Activated CD4-positive, alpha-beta T cell treated with anti-CD3 and anti-CD28 coated beads, Interleukin-2, amount 50 U/mL, for 1 hour (primary cell): ENCODE data around the gene USP3.
"Not testable (repeated sequence)": the region's sequence is repeated elsewhere in the genome, so short reads cannot be mapped to it uniquely, and the experiment has no call there.

ENCODE experiments used
- DNase-seq: peaks from one replicate; pipeline ENCODE4 v3.0.0-alpha.2; 2020

The USP3 gene

DNA sequence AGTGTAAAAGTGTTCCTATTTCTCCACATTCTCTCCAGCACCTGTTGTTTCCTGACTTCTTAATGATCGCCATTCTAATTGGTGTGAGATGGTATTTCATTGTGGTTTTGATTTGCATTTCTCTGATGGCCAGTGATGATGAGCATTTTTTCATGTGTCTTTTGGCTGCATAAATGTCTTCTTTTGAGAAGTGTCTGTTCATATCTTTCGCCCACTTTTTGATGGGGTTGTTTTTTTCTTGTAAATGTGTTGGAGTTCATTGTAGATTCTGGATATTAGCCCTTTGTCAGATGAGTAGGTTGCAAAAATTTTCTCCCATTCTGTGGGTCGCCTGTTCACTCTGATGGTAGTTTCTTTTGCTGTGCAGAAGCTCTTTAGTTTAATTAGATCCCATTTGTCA is 113.2 kb downstream of the USP3 start:
- DNase-seq: not testable (repeated sequence)

DNA sequence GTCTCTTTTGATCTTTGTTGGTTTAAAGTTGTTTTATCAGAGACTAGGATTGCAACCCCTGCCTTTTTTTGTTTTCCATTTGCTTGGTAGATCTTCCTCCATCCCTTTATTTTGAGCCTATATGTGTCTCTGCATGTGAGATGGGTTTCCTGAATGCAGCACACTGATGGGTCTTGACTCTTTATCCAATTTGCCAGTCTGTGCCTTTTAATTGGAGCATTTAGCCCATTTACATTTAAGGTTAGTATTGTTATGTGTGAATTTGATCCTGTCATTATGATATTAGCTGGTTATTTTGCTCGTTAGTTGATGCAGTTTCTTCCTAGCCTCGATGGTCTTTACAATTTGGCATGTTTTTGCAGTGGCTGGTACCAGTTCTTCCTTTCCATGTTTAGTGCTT is 116.4 kb downstream of the USP3 start:
- not testable (repeated sequence) for DNase-seq

DNA sequence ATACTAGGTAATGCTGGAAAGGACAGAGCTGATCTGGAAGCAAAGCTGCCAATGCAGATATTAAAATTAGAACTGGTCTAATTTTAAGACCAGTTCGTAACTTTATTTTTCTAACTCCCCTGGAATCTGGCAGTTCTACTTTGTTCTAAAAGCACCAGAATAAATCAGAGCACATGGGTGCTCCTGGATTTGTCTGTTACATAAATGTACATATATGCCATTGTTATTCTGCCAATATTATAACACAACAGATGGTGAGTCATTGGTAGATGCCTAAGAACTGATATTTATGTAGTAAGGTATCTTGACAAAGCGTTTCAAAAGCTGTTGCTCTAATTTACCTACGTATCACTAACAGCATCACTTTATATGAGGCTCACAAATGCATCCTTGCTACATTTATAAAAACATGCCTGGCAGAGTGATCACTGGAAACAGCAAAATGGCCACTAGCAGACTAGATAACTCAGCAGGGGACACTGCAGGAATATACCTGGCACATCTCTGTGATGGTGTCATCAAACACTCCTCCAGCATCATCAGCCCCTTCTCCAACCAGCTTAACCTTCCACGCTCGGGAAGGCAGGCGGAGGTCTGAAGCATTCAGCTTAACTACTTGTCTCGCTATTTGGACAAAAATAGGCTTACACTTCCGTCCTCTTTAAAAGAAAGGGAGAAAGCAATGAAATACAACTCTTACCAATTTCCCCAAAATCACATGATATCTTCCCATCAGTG is 119.0 kb downstream of the USP3 start:
- DNase-seq: no peak

DNA sequence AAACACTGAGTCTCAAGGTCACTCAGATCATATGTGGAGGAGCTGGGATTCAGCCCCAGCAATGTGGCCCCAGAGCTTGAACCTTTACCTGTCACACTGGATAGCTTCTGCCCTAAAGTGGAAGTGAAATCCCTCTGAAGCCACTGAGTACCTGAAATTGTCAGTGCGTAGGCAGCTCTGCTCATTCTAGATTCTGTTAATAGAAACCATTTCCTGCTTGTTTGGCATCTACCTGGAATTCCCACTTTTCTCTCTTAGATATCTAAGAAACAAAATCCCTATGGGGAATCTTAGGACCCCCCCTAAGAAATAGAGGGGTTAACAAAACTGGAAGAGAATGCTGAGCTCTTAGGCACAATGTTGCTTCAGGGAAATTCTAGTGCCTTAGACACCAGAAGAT is 122.6 kb downstream of the USP3 start:
- no peak for DNase-seq

DNA sequence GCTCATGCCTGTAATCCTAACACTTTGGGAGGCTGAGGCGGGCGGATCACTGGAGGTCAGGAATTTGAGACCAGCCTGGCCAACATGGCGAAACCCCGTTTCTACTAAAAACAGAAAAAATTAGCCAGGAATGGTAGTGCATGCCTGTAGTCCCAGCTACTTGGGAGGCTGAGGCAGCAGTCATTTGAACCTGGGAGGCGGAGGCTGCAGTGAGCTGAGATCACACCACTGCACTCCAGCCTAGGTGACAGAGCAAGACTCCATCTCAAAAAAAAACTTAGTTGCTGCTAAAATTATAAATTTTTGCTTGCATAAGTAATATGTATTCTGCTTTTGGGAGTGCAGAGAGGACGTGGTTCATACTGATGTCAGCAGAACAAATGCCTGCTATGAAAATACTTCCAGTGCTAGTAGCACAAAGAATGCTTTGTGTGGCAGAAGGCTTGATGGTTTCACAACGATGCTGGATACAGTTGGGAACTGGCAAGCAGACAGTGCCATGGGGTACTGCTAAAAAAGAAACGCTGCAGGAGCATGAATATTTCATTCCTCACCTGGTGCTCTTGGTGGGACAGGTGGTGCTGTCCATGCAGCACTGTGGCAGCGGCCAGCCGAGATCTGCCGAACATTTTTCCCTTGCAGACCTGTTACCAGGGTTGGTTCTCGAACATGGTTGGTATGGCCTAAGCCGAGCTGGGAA is 123.9 kb downstream of the USP3 start:
- no peak for DNase-seq

DNA sequence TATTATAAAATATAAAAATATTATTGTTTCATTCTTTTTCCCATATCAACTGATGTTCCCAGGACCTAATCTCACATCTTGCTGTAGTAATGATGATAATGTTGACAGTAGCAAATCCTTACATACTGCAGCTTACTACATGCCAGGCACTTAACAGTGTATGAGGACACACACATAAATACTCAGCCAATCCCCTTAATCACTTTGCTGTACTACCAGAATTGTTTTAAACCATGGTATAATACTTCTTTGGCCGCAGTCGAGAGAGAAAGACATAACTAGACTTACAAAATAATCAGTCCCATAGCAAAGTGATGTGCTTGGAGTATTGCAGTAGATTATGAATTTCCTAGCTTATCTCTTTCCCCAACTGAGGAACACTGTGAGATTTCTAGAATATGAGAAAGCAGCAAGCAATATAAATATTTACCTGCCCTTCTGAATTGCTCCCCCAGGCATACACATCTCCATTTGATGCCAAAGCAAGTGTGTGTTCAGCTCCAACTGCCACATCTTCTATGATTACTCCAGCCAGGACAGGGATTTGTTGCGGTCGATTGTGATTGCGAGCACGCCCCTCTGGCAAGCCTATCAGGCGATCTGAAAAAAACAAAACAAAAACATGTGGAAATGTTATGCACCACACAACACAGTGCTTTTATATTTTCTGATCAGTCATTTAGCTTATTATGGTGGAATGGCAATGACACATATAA is 125.8 kb downstream of the USP3 start:
- DNase-seq: no peak

DNA sequence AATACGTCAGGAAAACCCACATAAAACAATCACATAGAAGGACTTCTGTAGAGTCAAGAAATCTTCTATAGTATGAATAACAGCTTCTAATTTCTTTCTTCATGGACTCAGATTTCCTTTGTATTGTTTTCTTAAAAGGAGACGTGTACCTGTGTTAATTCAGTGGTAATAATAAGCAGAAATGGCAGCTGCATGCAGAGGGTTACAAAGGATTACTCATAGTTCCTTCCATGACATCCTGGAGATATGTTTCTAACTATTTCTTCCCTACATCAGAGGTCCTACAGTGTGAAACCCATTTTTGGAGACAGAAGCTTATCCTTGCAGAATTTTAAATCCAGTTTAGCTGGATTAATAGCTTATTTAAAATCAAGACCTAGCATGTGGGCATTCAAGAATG is 128.9 kb downstream of the USP3 start:
- DNase-seq: no peak

DNA sequence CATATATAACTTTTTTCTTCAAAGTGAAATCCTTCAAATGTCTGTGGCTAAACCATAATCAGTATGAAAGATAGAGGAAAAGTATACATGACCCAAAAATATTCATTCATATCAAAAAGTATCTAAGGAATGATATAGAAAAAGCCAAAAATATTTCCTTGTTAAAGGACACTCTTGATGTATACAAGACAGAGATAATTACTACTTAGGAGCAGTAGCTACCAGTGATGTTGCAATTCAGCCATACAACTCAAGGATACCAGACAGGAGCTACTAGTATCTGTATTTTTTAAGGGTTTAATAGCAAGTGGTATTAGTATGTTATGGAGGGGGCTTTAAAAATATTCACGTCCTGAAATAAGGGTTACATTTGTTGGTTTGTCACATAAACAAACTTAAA is 129.8 kb downstream of the USP3 start:
- no peak for DNase-seq

DNA sequence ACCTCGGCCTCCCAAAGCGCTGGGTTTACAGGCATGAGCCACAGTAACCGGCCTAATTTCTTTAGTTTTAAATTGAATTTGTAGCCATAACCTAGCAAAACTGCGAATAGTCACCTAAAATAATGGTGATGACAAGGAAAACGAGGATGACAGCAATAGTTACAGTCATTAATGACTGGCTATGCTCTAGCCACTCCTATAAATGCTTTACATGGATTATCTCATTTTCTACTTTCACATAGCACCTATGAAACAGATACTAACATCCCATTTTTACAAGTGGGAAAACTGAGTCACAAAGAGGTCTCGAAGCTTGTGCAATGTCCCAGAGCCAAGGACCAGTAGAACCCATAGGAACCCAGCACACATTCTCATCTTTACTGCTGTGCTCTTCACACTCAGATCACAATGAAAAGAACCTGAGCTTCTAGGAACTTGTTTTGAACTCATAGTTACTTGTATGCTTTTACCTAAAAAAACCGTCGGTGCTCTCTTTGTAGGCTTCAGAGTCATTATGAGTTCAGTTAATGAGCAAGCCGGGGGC is 132.2 kb downstream of the USP3 start:
- no peak for DNase-seq

DNA sequence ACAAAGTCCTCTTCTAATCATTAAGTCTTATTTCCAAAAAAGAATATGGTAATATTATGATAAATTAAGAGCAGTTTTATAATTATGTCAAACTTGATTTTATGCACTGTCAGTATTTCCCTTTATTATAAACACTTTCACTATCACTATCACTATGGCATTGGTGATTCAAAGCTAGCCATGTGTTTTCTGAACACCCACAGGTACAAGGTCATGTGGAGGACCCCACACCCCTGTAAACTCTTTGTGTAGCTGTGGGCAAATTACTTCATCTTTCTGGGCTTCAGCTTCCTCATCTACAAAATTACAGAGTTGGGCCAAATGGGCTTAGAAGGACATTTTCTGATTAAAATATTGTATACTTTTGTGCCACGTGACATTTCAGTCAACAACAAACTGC is 134.4 kb downstream of the USP3 start:
- no peak for DNase-seq

DNA sequence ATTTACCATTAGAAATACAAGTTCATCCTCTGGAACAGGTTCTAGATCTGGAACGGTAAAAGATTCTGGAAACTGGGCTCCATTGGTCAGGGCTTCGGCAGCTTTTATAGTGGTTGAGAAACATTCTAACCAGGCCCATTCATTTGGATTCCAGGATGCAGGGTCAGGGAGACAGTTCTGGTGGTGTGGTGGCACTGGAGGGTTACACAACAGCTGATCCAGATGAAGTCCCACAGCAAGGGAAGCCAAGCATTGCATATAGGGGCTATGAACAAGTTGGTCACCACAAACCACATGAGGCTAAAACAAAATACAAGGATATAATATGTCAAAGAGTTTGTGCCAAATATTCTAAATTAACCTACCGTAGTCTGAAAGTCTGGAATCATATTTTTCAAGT is 135.8 kb downstream of the USP3 start:
- no peak for DNase-seq
